ENCODE results near the gene CUEDC1.

The CUEDC1 gene

DNA sequence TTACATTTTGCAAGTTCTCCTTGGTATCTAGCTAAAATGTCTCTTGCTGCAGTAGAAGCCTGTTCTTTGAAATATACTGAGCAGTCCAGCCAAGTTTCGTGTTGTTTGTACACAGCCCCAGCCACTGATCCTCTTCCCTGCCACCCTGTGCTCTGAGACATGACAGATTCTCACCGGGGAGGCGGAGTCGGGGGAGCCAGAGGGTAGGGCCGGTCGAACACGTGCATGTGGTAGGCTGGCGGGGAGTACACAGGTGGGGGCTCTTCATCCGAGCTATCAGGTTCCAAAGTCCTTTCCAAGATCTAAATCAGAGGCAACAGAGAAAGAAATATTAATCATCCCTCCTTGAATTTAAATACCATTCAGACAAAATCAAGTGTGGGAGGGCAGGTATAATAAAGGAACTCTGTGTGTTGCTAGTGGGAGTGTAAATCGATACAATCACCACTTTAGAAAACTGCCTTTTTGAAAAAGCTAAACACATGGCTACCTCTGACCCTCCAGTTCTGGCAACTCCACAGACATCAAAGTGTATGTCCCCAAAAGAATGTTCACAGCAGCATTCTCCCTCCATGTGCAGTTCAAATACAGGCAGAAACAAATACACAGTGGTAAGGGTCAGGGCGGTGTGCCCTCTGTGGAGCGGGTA lies 75.7 kb downstream of the CUEDC1 start:
- Histone ChIP-seq H3K4me1 (ENCODE audit: low read length) (peaks cover 23% of the 10 kb centered on the region), H3K79me2 (ENCODE audit: low read length) (no peaks in the 10 kb centered on the region), H3K27me3 (replicated peaks; ENCODE audit: insufficient read depth, low read length) (peaks cover 7% of the 10 kb centered on the region), H3K4me3 (ENCODE audit: low read length) (no peak overlapping the region), H3K36me3 (replicated peaks; ENCODE audit: insufficient read depth, low read length) (no peaks in the 10 kb centered on the region), H2AFZ (ENCODE audit: low read length) (no peak overlapping the region), H4K20me1 (ENCODE audit: insufficient read depth, low read length) (no peaks in the 10 kb centered on the region), H3K9me2 (replicated peaks; ENCODE audit: insufficient read depth, low read length) (no peaks in the 10 kb centered on the region), H3K9me3 (replicated peaks; ENCODE audit: insufficient read depth, low read length) (no peaks in the 10 kb centered on the region), H3K4me2 (ENCODE audit: low read depth, low read length) (no peak overlapping the region), H3K27ac (ENCODE audit: low read length) (no peak overlapping the region), H3K9ac (ENCODE audit: low read length) (no peak overlapping the region), H3F3A (ENCODE audit: insufficient read depth, low read length) (peaks cover 5% of the 10 kb centered on the region; the same call in 1 of the 2 replicates)
- TF ChIP-seq EZH2phosphoT487 (IDR thresholded peaks at IDR 0.05; ENCODE audit: low read length) (no peak), EZH2 (optimal IDR thresholded peaks at IDR 0.05; ENCODE audit: low read depth, low read length) (no peak)
- TF ChIP-seq, protein P1, sequence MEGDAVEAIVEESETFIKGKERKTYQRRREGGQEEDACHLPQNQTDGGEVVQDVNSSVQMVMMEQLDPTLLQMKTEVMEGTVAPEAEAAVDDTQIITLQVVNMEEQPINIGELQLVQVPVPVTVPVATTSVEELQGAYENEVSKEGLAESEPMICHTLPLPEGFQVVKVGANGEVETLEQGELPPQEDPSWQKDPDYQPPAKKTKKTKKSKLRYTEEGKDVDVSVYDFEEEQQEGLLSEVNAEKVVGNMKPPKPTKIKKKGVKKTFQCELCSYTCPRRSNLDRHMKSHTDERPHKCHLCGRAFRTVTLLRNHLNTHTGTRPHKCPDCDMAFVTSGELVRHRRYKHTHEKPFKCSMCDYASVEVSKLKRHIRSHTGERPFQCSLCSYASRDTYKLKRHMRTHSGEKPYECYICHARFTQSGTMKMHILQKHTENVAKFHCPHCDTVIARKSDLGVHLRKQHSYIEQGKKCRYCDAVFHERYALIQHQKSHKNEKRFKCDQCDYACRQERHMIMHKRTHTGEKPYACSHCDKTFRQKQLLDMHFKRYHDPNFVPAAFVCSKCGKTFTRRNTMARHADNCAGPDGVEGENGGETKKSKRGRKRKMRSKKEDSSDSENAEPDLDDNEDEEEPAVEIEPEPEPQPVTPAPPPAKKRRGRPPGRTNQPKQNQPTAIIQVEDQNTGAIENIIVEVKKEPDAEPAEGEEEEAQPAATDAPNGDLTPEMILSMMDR (IDR thresholded peaks at IDR 0.05; ENCODE audit: low read length) = no peak
- DNase-seq = no peak

DNA sequence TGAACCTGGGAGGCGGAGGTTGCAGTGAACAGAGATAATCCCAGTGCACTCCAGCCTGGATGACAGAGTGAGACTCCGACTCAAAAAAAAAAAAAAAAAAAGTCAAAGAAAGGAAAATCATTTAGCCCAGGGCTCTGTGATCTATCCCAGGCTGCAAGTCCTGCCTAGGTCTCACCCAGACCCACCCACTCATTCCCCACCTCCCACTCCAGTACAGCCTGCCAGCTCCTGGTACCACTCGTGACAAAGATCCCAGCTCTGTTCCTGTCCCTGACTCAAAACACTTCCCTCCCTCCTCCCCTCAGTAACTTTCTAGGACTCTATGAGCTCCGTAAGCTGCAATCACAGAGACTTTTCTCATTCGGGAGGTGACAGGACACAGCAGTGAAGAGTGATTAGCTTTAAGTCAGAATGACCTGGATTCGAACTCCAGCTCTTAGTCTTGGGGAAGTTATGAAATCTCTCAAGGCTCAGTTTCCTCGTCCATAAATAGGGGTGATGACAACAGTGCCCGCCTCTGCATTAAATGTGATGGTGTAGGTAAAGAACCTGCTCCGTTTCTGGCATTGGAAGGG lies 77.3 kb downstream of the CUEDC1 start:
- Histone ChIP-seq H3K4me1 (ENCODE audit: low read length) (peaks cover 30% of the 10 kb centered on the region), H3K9me2 (replicated peaks; ENCODE audit: insufficient read depth, low read length) (no peaks in the 10 kb centered on the region), H3K4me2 (ENCODE audit: low read depth, low read length) (no peak overlapping the region)

DNA sequence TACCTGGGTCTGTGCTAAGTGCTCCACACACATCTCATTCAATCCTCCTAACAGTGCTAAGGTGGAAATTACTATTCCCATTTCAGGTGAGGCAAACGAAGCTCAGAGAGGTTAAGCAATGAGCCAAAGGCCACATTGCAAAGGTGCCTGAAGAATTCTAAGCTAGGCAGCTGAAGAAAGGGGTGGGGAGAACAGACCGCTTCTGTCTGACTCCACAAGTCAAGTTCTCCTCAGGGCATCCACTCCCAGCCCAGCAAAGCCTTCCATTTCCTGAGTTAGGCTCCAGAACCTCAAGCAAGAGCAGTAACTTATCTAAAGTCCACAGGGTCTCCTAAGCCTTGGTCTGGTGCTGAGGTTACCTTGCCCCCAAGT lies 78.4 kb downstream of the CUEDC1 start:
- Histone ChIP-seq H3K4me2 (ENCODE audit: low read depth, low read length) (0 out of 2 replicates have a peak overlapping the region, but pooled peaks have one; percentile 3), H3K9me3 (replicated peaks; ENCODE audit: insufficient read depth, low read length) (no peaks in the 10 kb centered on the region), H3K79me2 (ENCODE audit: low read length) (no peaks in the 10 kb centered on the region), H3K36me3 (replicated peaks; ENCODE audit: insufficient read depth, low read length) (no peaks in the 10 kb centered on the region), H3K9ac (ENCODE audit: low read length) (no peak overlapping the region), H4K20me1 (ENCODE audit: insufficient read depth, low read length) (no peaks in the 10 kb centered on the region), H2AFZ (ENCODE audit: low read length) (0 out of 2 replicates have a peak overlapping the region, but pooled peaks have one; percentile 8), H3K9me2 (replicated peaks; ENCODE audit: insufficient read depth, low read length) (no peaks in the 10 kb centered on the region), H3K4me3 (ENCODE audit: low read length) (no peak overlapping the region), H3K27ac (ENCODE audit: low read length) (no peak overlapping the region), H3F3A (ENCODE audit: insufficient read depth, low read length) (peaks cover 5% of the 10 kb centered on the region; the same call in 1 of the 2 replicates), H3K4me1 (ENCODE audit: low read length) (peaks cover 30% of the 10 kb centered on the region), H3K27me3 (replicated peaks; ENCODE audit: insufficient read depth, low read length) (no peaks in the 10 kb centered on the region)
- TF ChIP-seq EZH2phosphoT487 (IDR thresholded peaks at IDR 0.05; ENCODE audit: low read length) (no peak), EZH2 (optimal IDR thresholded peaks at IDR 0.05; ENCODE audit: low read depth, low read length) (no peak)
- TF ChIP-seq, protein P1 (IDR thresholded peaks at IDR 0.05; ENCODE audit: low read length) = no peak
- DNase-seq = no peak

More for the DNA sequence above, 77.3 kb downstream of the CUEDC1 start:
- H4K20me1 ChIP-seq (ENCODE audit: insufficient read depth, low read length) = no peaks in the 10 kb centered on the region
- no peaks in the 10 kb centered on the region for H3K9me3 ChIP-seq (replicated peaks; ENCODE audit: insufficient read depth, low read length)
- H3K27ac ChIP-seq (ENCODE audit: low read length) = no peak overlapping the region
- H3K4me3 ChIP-seq (ENCODE audit: low read length) = no peak overlapping the region
- no peak overlapping the region for H3K9ac ChIP-seq (ENCODE audit: low read length)
- TF ChIP-seq, protein P1 (IDR thresholded peaks at IDR 0.05; ENCODE audit: low read length) = no peak
- no peak for TF ChIP-seq EZH2 (optimal IDR thresholded peaks at IDR 0.05; ENCODE audit: low read depth, low read length)
- no peak for TF ChIP-seq EZH2phosphoT487 (IDR thresholded peaks at IDR 0.05; ENCODE audit: low read length)
- no peak for DNase-seq
- peaks cover 5% of the 10 kb centered on the region; the same call in 1 of the 2 replicates for H3F3A ChIP-seq (ENCODE audit: insufficient read depth, low read length)
- peaks cover 3% of the 10 kb centered on the region for H3K27me3 ChIP-seq (replicated peaks; ENCODE audit: insufficient read depth, low read length)
- no peaks in the 10 kb centered on the region for H3K36me3 ChIP-seq (replicated peaks; ENCODE audit: insufficient read depth, low read length)
- H3K79me2 ChIP-seq (ENCODE audit: low read length) = no peaks in the 10 kb centered on the region
- H2AFZ ChIP-seq (ENCODE audit: low read length) = no peak overlapping the region

Measured in MM.1S (cell line).